Stimulated activated CD8-positive, alpha-beta memory T cell treated with anti-CD3 and anti-CD28 coated beads, Interleukin-15, amount 100 ng/mL, for 48 hours (primary cell): ENCODE data around the gene SEC14L6.
"Not testable (repeated sequence)": the region's sequence is repeated elsewhere in the genome, so short reads cannot be mapped to it uniquely, and the experiment has no call there.

ENCODE experiments used
- DNase-seq, 2 donors: peaks; one replicate each; pipeline ENCODE4 v3.0.0-alpha.2; 2020; ENCODE audit warnings: low read depth in 2 of 2

SEC14L6 gene

DNA sequence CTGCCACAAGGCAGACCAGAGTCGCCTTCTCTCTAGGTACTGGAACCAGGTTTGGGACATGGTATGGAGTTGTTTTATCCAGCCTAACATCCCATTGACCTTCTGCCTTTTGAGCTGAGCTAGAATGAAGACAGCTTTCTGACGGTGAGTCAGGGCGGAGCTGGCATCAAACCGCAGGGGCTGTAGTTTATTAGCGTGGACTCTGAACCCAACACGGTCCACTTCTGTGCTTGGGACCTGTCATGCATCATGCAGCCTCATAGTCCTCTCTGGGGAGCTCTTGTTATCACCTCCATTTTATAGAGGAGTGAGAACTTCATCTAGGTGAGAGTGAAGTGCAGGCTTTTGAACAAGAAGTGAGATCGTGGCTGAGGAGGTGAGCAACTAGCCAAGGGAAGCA lies 19.6 kb upstream of the SEC14L6 start:
- no peak for DNase-seq

- no peak for DNase-seq
Observed at GRCh38 chr22:30565341-30565740, 18.8 kb upstream of the SEC14L6 start.

DNA sequence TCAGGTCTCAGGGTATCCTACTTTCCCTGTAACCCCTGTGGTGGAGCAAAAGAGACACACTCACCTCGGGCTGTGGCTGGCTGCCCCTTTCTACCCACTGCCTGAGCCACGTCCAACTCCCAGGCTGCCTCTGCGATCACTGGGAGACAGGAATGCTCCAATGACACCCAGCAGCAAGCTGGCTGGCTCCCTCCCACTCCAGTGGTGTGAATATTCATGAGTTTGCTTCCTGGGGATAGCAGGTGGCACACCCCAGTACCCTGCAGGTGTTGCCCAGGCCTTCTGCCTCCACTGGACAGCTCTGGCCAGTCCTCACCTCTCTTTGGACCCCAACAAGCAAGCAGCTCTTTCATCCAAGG lies 18.2 kb upstream of the SEC14L6 start:
- no peak for DNase-seq

DNA sequence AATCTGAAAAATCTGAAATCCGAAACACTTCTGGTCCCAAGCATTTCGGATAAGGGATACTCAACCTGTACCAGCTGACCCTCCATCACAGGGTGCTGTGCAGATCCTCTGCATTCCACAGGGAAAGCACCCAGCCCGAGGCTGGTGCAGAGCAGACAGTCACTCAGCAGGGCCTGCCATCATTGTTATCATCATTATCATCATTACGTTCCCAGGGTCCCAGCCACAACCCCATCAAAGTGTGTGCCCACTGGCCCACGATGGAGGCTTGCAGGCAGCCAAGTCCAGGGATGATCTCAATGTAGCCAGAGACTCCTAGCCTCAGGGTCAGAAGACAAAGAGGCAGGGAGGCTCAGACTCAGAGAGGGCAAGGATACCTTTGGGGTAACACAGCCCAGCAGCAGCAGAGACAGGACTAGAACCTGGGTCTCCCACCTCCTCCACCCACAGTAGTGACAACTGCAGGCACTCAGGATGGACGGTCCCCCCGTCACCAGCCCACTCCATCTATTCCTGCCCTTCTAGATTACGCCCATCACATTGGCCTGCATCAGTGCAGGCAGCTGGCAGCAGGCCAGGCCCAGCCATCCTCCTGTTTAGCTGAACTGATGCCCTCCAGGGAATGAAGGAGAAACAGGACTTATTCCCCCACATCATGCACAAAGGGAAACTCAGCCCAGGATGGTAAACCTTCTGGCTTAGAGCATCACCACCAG lies 17.7 kb upstream of the SEC14L6 start:
- no peak for DNase-seq

DNA sequence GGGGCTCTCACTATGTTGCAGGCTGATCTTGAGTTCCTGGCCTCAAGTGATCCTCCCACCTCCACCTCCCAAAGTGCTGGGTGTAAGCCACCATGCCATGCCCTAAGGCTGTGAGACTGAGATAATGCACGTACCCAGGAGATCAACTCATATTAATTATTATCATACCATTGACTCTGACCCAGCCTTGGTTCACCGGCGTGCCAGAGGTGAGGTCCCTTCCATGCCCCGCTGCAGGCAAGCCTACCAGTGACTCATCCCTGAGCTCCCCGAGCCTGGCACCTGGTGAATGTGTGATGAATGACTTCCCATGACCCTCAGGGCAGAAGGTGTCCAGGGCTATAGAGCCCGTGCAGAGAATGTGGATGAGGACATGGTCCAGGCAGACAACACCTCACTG lies 15.8 kb upstream of the SEC14L6 start:
- DNase-seq, result no peak

- no peak for DNase-seq
Observed at GRCh38 chr22:30561402-30562189, 15.1 kb upstream of the SEC14L6 start.

DNA sequence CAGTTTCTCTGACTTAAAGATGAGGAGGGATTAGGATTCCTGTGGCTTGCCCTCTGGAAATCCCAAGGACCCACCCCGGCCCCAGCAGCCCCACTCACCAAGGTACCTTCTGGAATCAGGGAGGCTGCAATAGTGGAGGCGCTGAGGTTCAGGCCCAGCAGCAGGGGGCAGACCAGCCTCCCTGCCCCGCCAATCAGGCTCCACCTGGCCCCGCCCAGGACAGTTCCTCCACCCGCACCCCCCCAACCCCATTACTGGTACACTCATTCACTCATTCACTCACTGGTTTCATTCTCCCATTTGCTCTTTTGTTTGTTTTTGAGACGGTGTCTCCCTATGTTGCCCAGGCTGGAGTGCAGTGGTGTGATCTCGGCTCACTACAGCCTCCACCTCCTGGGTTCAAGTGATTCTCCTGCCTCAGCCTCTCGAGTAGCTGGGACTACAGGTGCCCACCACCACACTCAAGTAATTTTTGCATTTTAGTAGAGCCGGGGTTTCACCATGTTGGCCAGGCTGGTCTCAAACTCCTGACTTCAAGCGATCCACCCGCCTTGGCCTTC lies 14.2 kb upstream of the SEC14L6 start:
- DNase-seq, result peak; percentile 5 to 19

GRCh38 chr22:30559889-30560288 lies 13.3 kb upstream of the SEC14L6 start:
- no peak for DNase-seq

GRCh38 chr22:30557243-30557642 lies 10.7 kb upstream of the SEC14L6 start:
- no peak for DNase-seq

DNA sequence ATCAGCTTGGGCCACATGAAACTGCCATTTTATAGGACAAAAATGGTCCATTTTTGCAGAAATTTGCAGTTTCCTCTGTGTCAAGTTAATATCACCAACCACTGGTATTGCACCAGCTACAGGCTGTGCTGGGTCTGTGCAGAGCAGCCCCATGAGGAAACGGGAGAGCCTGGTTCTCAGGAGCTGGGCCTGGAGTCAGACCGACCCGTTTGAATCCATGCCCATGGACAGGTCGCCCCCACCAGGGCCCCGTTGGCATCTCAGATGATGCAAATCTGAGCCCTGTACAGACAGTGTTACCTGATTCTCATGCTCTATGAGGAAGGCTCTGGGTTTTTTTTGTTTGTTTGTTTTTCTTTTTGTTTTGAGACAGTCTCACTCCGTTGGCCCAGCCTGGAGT lies 9.8 kb upstream of the SEC14L6 start:
- DNase-seq, result no peak

- no peak for DNase-seq
Observed at GRCh38 chr22:30555282-30556210, 9.0 kb upstream of the SEC14L6 start.

DNA sequence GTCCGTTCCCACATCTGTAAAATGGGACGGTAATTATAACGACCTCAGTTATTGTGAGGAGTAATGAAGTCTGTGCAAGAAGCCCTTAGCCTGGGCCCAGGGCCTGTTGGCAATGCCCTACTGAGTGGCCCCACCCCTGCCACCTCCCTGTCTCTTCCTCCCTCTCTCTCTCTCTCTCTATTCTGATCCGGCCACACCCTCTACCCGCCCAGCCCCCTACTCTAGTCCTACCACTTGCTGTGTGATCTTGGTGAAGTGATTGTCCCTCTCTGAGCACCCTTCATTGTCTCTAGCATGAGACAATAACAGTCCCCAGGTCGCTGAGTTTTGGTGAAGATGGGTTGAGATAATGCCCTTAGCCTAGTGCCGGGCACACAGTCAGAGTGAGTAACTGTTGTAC lies 7.4 kb upstream of the SEC14L6 start:
- no peak for DNase-seq

DNA sequence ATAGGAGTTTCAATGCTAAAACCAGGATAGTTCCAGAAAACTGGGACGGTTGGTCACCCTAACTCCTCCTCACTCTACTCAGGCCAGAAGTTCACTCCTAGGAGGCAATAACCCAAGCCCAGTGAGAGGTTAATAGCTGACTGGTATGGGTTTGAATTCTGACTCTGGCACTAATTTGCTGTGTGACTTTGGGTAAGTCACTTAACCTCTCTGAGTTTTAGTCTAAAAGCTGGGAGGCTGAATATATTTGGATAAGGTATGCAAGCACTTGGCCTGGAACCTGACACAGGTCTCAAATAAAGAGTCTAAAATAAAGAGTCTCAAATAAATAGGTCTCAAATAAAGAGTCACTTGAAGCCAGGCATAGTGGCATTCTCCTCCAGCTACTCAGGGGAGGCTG lies 6.2 kb upstream of the SEC14L6 start:
- DNase-seq, result no peak

DNA sequence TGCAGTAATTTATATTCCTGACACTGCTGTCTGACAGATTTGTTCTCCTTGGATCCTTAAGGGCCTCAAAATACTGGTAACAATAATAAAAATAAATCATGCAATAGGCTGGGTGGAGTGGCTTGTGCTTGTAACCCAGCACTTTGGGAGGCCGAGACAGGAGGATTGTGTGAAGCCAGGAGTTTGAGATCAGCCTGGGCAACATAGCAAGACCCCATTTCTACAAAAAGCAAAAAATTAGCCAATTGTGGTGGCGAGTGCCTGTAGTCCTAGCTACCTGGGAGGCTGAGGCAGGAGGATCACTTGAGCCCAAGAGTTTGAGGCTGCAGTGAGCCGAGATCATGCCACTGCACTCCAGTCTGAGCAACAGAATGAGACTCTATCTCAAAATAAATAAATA lies 5.3 kb upstream of the SEC14L6 start:
- not testable (repeated sequence) for DNase-seq

GRCh38 chr22:30547188-30547587 lies 647 bp upstream of the SEC14L6 start:
- no peak for DNase-seq

DNA sequence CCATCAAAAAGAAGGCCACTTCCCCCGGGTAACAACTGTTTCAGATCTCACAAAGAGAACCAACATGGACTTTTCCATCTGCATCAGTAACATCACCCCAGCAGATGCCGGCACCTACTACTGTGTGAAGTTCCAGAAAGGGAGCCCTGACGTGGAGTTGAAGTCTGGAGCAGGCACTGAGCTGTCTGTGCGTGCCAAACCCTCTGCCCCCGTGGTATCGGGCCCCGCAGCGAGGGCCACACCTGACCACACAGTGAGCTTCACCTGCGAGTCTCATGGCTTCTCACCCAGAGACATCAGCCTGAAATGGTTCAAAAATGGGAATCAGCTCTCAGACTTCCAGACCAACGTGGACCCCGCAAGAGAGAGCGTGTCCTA lies 3.7 kb downstream of the SEC14L6 start:
- no peak for DNase-seq

- no peak for DNase-seq
Observed at GRCh38 chr22:30541961-30542810, 4.4 kb downstream of the SEC14L6 start.

DNA sequence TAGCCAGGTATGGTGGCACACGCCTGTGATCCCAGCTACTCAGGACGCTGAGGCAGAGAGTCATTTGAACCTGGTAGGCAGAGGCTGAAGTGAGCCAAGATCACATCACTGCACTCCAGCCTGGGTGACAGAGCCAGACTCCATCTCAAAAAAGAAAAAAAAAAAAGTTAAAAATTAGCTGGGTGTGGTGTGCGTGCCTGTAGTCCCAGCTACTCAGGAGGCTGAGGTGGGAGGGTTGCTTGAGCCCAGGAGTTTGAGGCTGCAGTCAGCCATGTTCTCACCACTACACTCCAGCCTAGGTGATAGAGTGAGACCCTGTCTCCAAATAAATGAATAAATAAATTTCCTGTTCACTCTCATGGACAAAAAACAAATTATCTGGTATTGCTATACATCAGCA lies 5.0 kb downstream of the SEC14L6 start:
- DNase-seq, result not testable (repeated sequence)

- DNase-seq, result no peak
Observed at GRCh38 chr22:30539368-30539767, 7.2 kb downstream of the SEC14L6 start.

DNA sequence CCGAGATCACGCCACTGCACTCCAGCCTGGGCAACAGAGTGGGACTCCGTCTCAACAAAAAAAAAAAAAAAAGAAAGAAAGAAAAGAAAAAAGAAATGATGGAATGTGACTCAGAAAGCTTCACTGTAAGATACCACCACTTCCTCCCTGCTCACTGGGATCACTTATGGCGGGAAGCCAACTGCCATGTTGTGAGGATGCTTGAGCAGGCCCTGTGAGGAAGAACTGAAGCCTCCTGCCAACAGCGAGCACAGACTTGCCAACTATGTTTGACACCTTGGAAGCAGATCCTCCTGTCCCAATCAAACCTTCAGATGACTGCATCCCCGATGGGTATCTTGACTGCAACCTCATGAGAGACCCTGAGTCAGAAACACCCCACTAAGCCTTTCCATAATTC lies 8.3 kb downstream of the SEC14L6 start:
- no peak for DNase-seq

DNA sequence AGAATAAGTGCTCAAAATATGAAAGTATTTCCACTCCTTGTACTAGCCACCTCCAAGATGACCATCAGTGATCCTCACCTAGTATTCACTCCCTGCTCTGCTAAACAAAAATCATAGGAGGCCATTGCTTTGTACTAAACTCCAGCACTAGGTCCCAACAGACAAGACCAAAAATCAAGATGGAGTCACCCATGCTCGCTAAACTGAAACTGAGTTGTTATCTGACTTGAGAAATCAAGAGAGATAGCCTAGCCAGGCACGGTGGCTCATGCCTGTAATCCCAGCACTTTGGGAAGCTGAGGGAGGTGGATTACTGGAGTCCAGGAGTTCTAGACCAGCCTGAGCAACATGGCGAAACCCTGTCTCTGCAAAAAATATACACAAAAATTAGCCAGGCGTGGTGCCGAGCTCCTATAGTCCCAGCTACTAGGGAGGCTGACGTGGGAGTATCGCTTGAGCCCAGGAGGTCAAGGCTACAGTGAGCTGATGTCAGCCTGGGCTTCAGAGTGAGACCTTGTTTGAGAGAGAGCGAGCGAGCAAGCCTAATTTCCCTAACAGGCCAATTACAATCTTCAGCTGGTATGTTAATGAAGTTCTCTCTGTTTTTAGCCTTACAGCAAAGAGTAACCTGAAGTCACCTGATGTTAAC lies 9.3 kb downstream of the SEC14L6 start:
- DNase-seq, result no peak
